ENCODE results near the gene CNN2. TPM values are rescaled to one million over a fixed set of nuclear protein-coding genes. Genes with fewer than 3 reads are reported as not detected.
A peak's percentile ranks its signal among the peaks of the same experiment; 100 is the strongest.

Gene CNN2
- total RNA-seq, 1 donor from 2014 or later, result 69.3 TPM

GRCh38 chr19:993831-994393 is 32.5 kb upstream of the CNN2 start:
- no peak for DNase-seq (ENCODE audit: missing footprints)
- intact Hi-C loops (cut with DNase I), result no loop called here
- ATAC-seq, result no peak

DNA sequence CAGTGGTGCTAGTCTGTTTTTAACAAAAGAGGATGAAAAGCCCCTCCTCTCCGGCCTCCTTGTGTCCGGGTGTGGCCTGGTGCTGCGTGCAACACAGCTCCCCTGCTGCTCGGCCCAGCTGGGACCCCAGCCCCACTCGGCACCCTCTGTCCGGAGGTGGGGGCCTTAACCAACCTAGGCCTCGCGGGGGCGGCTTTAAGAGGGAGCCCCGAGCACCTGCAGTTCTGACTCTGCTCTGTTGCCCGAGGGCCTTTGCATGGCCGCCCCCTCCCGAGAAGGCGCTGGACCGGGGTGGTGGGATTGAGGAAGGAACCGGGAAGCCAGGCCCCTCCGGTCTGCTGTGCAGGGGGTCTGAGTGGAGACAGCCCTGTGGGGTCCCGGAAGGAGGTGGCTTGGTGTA is 31.9 kb upstream of the CNN2 start:
- ATAC-seq (no peak), DNase-seq (ENCODE audit: missing footprints) (no peak)
- intact Hi-C loops (cut with DNase I), result no loop called here

DNA sequence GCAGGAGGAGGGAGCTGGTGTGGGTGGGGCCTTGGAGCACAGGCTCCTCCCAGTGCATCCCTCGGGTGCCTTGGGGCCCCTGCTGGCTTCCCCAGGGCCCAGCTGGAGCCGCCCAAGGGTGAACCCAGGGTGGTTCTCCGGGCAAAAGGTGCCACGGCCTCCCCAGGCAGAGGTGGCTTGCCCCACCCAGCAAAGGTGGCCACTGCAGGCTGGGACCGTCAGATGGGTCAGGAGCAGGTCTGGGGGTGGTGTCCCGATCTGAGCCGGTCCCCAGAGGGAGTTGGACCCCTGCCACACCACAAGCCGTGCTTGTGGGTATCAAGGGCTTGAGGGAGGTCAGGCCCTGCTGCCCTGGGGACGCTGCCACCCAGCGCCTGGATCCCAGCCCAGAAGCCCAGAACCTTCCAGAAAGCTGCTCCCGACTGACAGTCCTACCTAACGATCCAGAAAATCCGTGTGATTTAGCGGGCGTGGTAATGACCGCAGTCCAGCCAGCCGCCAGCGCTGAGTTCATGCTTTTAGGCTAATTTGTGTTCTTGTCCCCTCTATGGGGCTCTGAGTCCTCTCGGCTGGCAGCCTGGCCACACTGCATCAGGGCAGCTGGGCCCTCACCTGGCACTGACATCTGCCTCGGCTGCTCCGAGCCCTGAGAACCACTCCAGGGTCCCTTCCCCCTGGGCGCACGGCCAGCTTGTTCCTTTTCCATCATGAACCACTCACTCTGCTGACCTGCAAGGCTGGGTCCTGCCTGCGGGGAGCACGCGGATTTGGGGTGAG is 31.2 kb upstream of the CNN2 start:
- DNase-seq (ENCODE audit: missing footprints) (no peak), ATAC-seq (no peak)
- intact Hi-C loops (cut with DNase I), result no loop called here

DNA sequence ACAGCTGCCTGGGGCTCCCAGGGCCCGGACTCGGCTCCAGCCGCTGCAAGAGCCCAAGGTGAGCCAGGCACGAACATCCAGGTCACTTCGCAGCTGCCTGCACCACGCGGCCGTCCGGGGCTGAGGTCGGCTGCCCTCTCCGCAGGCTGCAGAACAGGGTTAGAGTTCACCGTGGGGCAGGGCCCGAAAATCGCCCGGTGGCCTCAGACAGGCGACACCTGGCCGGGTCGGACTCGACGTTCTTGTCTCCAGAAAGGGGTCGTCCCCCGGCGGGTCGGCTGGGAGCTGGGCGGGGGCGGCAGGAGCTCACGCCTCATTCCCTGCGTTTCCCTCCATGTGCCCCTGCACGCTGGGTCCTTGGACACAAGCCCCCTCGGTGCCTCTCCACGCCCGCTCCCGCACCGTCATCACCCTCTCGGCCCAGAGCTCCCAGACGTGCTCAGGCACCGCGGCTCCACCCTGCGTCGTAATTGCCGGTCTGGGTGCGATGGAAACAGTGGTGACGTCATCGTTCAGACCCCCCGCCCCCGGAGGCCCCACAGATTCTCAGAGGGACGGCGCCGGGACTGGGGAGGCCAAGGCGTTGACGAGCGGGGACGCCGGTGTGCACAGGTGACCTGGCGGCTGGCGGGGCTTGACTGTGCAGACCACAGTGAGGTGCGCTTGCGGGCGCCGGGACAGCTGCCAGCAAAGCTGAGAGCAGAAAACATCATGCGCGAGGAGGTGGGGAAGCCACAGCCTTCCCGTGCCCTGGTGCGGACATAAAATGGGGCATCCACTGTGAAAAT is 30.2 kb upstream of the CNN2 start:
- no peak for ATAC-seq
- intact Hi-C loops (cut with DNase I), result no loop called here
- no peak for DNase-seq (ENCODE audit: missing footprints)

DNA sequence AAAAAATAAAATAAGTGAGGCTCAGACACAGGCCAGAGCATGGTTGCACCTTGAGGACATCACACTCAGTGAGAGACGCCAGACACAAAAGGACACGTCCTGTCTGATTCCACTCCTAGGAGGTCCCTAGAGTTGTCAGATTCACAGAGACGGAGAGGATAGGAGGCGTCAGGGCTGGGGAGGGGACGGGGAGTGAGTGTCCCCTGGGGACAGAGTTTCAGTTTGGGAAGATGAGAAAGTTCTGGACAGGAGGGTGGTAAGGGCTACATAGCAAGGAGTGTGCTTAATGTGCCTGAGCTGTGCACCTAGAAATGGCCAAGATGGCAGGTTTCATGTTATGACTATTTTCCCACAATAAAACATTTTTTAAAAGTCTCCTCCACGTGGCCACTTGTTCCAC is 28.3 kb upstream of the CNN2 start:
- intact Hi-C loops (cut with DNase I), result no loop called here
- DNase-seq (ENCODE audit: missing footprints) (no peak), ATAC-seq (no peak)

- ATAC-seq (no peak), DNase-seq (ENCODE audit: missing footprints) (no peak)
- intact Hi-C loops (cut with DNase I), result no loop called here
These were observed 27.1 kb upstream of the CNN2 start for GRCh38 chr19:999379-999719.

DNA sequence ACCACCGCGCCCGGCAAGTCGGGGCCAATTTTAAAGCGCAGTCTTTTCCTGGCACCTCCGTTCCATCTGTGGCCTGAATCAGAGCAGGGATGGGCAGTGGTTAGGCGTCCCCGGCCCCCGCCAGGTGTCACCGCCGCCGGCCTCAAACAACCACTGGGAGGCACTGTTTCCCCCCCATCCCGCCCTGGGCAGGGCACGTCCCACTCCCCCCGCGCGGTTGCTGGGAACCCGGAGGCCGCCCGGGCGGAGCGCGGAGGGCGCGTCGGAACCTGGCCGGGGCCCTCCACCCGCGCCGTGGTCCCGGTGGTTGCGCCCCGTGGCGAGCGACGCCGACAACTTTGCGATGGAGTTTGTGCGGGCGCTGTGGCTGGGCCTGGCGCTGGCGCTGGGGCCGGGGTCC is 26.3 kb upstream of the CNN2 start, which contains the start of gene GRIN3B:
GRIN3B (plus strand) TSS at position 325 of the 400 bp plus-strand sequence; CDS start at position 344, 19 bp downstream.
- ATAC-seq (no peak), DNase-seq (ENCODE audit: missing footprints) (no peak)
- intact Hi-C loops (cut with DNase I), result no loop called here

GRCh38 chr19:1000591-1001537 is 25.5 kb upstream of the CNN2 start:
- intact Hi-C loops (cut with DNase I), result loop anchor here (1.0 kb wide), 1 partner anchor 80 kb away; no protein-coding TSS in a partner anchor
- DNase-seq (ENCODE audit: missing footprints), result no peak
- ATAC-seq, result no peak

DNA sequence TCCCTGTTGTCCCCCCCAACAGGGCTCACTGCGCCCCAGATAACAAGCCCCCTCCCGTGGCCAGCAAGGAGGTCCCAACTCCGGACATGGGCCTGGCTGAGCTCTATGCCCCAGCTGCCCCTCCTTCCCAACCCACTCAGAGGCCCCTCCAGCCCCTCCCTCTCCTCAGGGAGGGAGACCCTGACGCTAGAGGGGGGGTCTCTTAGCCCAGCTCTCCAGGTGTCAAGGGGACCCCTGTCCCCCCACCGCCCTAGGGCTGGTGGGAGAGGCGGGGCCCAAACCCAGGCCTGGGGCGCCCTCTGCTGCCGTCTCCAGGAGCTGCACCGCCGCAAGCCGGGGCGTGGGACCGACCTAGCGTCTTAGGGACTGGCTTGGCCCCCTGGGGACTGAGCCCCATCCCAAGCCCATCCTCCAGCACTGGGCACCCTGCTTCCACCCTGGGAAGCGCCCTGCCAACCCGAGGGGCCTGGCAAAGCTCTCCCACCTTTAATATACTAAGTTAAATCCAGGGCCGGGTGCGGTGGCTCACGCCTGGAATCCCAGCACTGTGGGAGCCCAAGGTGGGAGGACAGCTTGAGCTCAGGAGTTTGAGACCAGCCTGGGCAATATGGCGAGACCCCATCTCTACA is 24.8 kb upstream of the CNN2 start:
- DNase-seq (ENCODE audit: missing footprints) (peak; percentile 92), ATAC-seq (peak; percentile 73)
- intact Hi-C loops (cut with DNase I), result loop anchor here (1.0 kb wide), 1 partner anchor 80 kb away; no protein-coding TSS in a partner anchor

- DNase-seq (ENCODE audit: missing footprints) (no peak), ATAC-seq (no peak)
- intact Hi-C loops (cut with DNase I), result no loop called here
These were observed 23.8 kb upstream of the CNN2 start for GRCh38 chr19:1002600-1002999.

GRCh38 chr19:1003283-1003682 is 23.1 kb upstream of the CNN2 start:
- ATAC-seq (no peak), DNase-seq (ENCODE audit: missing footprints) (no peak)
- intact Hi-C loops (cut with DNase I), result no loop called here

DNA sequence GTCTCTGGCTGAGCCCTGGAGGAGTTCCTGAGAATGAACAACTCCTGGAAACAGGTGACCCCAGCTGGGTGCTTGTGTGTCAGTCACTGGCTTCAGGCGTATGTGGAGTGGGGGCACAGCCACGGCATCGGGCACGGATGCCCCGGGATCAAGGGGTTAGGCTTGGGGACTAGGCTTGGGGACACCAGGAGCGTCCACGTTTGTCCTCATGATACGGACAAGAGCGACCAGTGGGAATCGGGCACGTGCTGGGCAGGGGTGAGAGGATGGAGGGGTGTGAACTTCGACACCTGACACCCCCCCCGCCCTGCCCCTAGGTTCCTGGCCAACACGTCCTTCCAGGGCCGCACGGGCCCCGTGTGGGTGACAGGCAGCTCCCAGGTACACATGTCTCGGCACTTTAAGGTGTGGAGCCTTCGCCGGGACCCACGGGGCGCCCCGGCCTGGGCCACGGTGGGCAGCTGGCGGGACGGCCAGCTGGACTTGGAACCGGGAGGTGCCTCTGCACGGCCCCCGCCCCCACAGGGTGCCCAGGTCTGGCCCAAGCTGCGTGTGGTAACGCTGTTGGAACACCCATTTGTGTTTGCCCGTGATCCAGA is 22.1 kb upstream of the CNN2 start:
- intact Hi-C loops (cut with DNase I), result no loop called here
- DNase-seq (ENCODE audit: missing footprints) (no peak), ATAC-seq (no peak)

- intact Hi-C loops (cut with DNase I), result no loop called here
These were observed 21.4 kb upstream of the CNN2 start for GRCh38 chr19:1004803-1005664.

DNA sequence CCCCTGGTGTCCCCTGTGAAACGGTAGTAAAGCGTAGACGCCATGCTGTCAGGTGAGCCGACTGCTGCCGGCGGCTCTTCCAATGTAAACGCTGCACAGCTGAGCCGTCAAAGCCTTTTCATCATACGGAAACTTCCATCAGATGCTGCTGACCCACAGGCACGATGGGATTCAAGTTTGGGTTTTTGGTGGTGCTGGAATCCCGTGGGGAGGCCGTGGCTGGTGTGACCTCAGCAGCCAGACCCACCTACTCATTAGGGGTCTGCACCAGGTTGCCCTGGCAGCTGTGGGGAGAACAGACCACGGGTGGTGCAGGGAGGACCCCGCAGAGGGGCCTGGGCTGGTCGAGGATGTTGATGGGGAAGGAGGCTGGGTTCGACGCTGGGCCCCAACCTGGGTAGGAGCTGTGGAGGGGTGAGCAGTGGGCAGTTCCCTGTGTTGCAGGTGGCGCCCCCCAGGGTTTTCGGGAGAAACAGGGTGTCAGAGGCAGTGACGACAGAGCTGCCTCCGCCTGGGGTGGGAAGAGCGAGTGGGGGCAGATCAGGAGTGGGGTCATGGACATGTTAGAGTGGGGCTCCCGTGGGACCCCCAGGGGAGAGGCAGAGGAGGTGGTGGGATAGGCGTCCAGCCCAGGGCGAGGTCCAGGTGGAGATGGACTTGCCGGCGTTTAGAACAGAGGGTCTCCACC is 19.6 kb upstream of the CNN2 start:
- ATAC-seq (no peak), DNase-seq (ENCODE audit: missing footprints) (no peak)
- intact Hi-C loops (cut with DNase I), result no loop called here

More at GRCh38 chr19:1004803-1005664, 21.4 kb upstream of the CNN2 start:
- ATAC-seq (no peak), DNase-seq (ENCODE audit: missing footprints) (no peak)

GRCh38 chr19:1007399-1008251 is 18.8 kb upstream of the CNN2 start:
- intact Hi-C loops (cut with DNase I), result no loop called here
- no peak for DNase-seq (ENCODE audit: missing footprints)
- ATAC-seq, result no peak

Measured in Right ventricle myocardium inferior (tissue), 1 donor.